Liver (tissue), 9 donors: ENCODE results near the gene TKTL1. TPM values are rescaled to one million over a fixed set of nuclear protein-coding genes. Genes with fewer than 3 reads are reported as not detected.

Source experiments
- DNase-seq: peaks from one replicate; pipeline ENCODE4 v3.0.0-alpha.2; 2017; ENCODE audit warnings: low spot score
- H3K27ac ChIP-seq, 2 donors: one replicate each; pipeline ENCODE4 v1.7.0; 2013; ENCODE audit warnings: inconsistent platforms in 2 of 2, low read length in 2 of 2, control low read depth in 1 of 2, low read depth in 1 of 2, mild to moderate bottlenecking in 1 of 2
- H3K27me3 ChIP-seq, 4 donors: one replicate each; pipeline versions ENCODE4 v1.6.1 to v1.7.0; 2013; ENCODE audit warnings: low read length in 3 of 4, inconsistent platforms in 1 of 4, mild to moderate bottlenecking in 1 of 4, moderate library complexity in 1 of 4; ENCODE audit not compliant: control insufficient read depth in 4 of 4, insufficient read depth in 4 of 4
- H3K36me3 ChIP-seq, 4 donors: one replicate each; pipeline versions ENCODE4 v1.6.1 to v1.7.0; 2013; ENCODE audit warnings: low read length in 3 of 4, mild to moderate bottlenecking in 3 of 4, low read depth in 1 of 4, moderate library complexity in 1 of 4; ENCODE audit not compliant: control insufficient read depth in 4 of 4, insufficient read depth in 3 of 4
- H3K4me1 ChIP-seq, 4 donors: one replicate each; pipeline versions ENCODE4 v1.6.1 to v1.7.0; 2013; ENCODE audit warnings: low read length in 3 of 4, mild to moderate bottlenecking in 3 of 4, moderate library complexity in 1 of 4; ENCODE audit not compliant: control insufficient read depth in 4 of 4, insufficient read depth in 4 of 4
- H3K4me3 ChIP-seq, 3 donors: one replicate each; pipeline versions ENCODE4 v1.6.1 to v1.7.0; 2013; ENCODE audit warnings: low read length in 3 of 3, control low read depth in 1 of 3, low read depth in 1 of 3, mild to moderate bottlenecking in 1 of 3
- H3K9ac ChIP-seq, 2 donors: one replicate each; pipeline ENCODE4 v1.7.0; 2013; ENCODE audit warnings: low read length in 2 of 2, mild to moderate bottlenecking in 2 of 2, moderate library complexity in 2 of 2, control low read depth in 1 of 2, low read depth in 1 of 2
- H3K9me3 ChIP-seq, 4 donors: one replicate each; pipeline versions ENCODE4 v1.6.1 to v1.7.0; 2013; ENCODE audit warnings: low read length in 3 of 4; ENCODE audit not compliant: control insufficient read depth in 4 of 4
- EGR1 ChIP-seq, 2 donors: IDR thresholded peaks; 2 replicates each; pipeline ENCODE4 v1.6.1; 2016 to 2018; ENCODE audit warnings: antibody characterized with exemption in 2 of 2, low read depth in 2 of 2
- FOXA1 ChIP-seq: IDR thresholded peaks from 2 replicates; pipeline ENCODE4 v1.6.1; 2016; ENCODE audit warnings: antibody characterized with exemption
- FOXA2 ChIP-seq: IDR thresholded peaks from 2 replicates; pipeline ENCODE4 v1.6.1; 2016; ENCODE audit warnings: antibody characterized with exemption
- GABPA ChIP-seq, 2 donors: IDR thresholded peaks in 1 of 2; conservative IDR thresholded peaks in 1 of 2; 2 replicates each; pipeline ENCODE4 v1.6.1; 2016; ENCODE audit warnings: antibody characterized with exemption in 2 of 2, mild to moderate bottlenecking in 1 of 2, moderate library complexity in 1 of 2
- HNF4A ChIP-seq, 2 donors: conservative IDR thresholded peaks; 2 replicates each; pipeline ENCODE4 v1.6.1; 2016; ENCODE audit warnings: antibody characterized with exemption in 2 of 2, mild to moderate bottlenecking in 2 of 2
- HNF4G ChIP-seq: IDR thresholded peaks from 2 replicates; pipeline ENCODE4 v1.6.1; 2016; ENCODE audit warnings: antibody characterized with exemption
- JUND ChIP-seq, 2 donors: IDR thresholded peaks; 2 replicates each; pipeline ENCODE4 v1.6.1; 2016; ENCODE audit warnings: antibody characterized with exemption in 2 of 2
- NR2F2 ChIP-seq: IDR thresholded peaks from 2 replicates; pipeline ENCODE4 v1.6.1; 2016; ENCODE audit warnings: antibody characterized with exemption
- RAD21 ChIP-seq, 2 donors: IDR thresholded peaks; 2 replicates each; pipeline ENCODE4 v1.6.1; 2016; ENCODE audit warnings: antibody characterized with exemption in 2 of 2, mild to moderate bottlenecking in 2 of 2
- RXRA ChIP-seq, 2 donors: IDR thresholded peaks; 2 replicates each; pipeline ENCODE4 v1.6.1; 2017 to 2018; ENCODE audit warnings: antibody characterized with exemption in 2 of 2, mild to moderate bottlenecking in 1 of 2
- SP1 ChIP-seq: IDR thresholded peaks from 2 replicates; pipeline ENCODE4 v1.6.1; 2018; ENCODE audit warnings: antibody characterized with exemption, mild to moderate bottlenecking
- TAF1 ChIP-seq: conservative IDR thresholded peaks from 2 replicates; pipeline ENCODE4 v1.6.1; 2016; ENCODE audit warnings: antibody characterized with exemption, mild to moderate bottlenecking
- YY1 ChIP-seq: IDR thresholded peaks from 2 replicates; pipeline ENCODE4 v1.6.1; 2016; ENCODE audit warnings: antibody characterized with exemption, mild to moderate bottlenecking
- WGBS: extraction: QIAGEN DNeasy Blood & Tissue Kit; methylation state at CpG from one replicate; pipeline ENCODE4 v1.1.7; 2013; 5-methylcytosine and 5-hydroxymethylcytosine counted together
- polyA plus RNA-seq, 2 donors: library from polyadenylated mRNA; stranded (reverse) in 1 of 2; unstranded in 1 of 2; fragments of 200-250 nt in 1 of 2; fragments of >200 nt in 1 of 2; fragmentation: Nextera tagmentation in 1 of 2; extraction: Ambion mirVana in 1 of 2; gene quantifications; one replicate each; pipeline versions ENCODE4 v1.2.1 to v1.2.3, GENCODE V29; 2013 to 2015
- total RNA-seq, 2 donors: library from RNA; depleted of rRNA; stranded (reverse); fragments of >200 nt; gene quantifications; one replicate each; pipeline ENCODE4 v1.2.3, GENCODE V29; 2014
- TF ChIP-seq, protein P1 (sequence below): IDR thresholded peaks from 2 replicates; pipeline ENCODE4 v1.6.1; 2016; ENCODE audit warnings: antibody characterized with exemption
- TF ChIP-seq, protein P2 (sequence below): IDR thresholded peaks from 2 replicates; pipeline ENCODE4 v1.6.1; 2016; ENCODE audit warnings: antibody characterized with exemption
- TF ChIP-seq, protein P3 (sequence below): IDR thresholded peaks from 2 replicates; pipeline ENCODE4 v1.6.1; 2016; ENCODE audit warnings: antibody characterized with exemption
- TF ChIP-seq, protein P4 (sequence below): IDR thresholded peaks from 2 replicates; pipeline ENCODE4 v1.6.1; 2016; ENCODE audit warnings: antibody characterized with exemption, mild to moderate bottlenecking
- donor health status: healthy.
- donor health status: healthy.
- donor health status: healthy.
- donor health status: healthy.
- donor health status: healthy.

The TKTL1 gene
- total and polyA plus RNA-seq, 4 donors: under 0.01 TPM; not detected in 3

GRCh38 chrX:154349979-154350378, 54.4 kb downstream of the TKTL1 start:
- H3K27me3 ChIP-seq: no peaks in the 10 kb centered on the region
- peaks cover 0 to 6% (median 5%) of the 10 kb centered on the region in 4 donors for H3K36me3 ChIP-seq
- H3K9ac ChIP-seq: no peak overlapping the region
- no peaks in the 10 kb centered on the region for H3K9me3 ChIP-seq
- H3K4me1 ChIP-seq: peaks cover 0 to 14% (median 4%) of the 10 kb centered on the region in 4 donors
- no peak overlapping the region for H3K27ac ChIP-seq
- TF ChIP-seq HNF4A (conservative IDR thresholded peaks at IDR 0.05) (no peak), EGR1 (IDR thresholded peaks at IDR 0.05; ENCODE audit: low read depth in 2 of 2) (no peak), FOXA1 (no peak), SP1 (no peak), GABPA (IDR thresholded peaks at IDR 0.05 in 1 of 2, conservative IDR thresholded peaks at IDR 0.05 in 1 of 2) (no peak), TAF1 (no peak), RXRA (IDR thresholded peaks at IDR 0.05) (no peak), RAD21 (IDR thresholded peaks at IDR 0.05) (no peak), FOXA2 (no peak), JUND (IDR thresholded peaks at IDR 0.05) (no peak), YY1 (no peak), NR2F2 (no peak), HNF4G (no peak)
- TF ChIP-seq, protein P1, sequence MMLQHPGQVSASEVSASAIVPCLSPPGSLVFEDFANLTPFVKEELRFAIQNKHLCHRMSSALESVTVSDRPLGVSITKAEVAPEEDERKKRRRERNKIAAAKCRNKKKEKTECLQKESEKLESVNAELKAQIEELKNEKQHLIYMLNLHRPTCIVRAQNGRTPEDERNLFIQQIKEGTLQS: no peak
- TF ChIP-seq, protein P2, sequence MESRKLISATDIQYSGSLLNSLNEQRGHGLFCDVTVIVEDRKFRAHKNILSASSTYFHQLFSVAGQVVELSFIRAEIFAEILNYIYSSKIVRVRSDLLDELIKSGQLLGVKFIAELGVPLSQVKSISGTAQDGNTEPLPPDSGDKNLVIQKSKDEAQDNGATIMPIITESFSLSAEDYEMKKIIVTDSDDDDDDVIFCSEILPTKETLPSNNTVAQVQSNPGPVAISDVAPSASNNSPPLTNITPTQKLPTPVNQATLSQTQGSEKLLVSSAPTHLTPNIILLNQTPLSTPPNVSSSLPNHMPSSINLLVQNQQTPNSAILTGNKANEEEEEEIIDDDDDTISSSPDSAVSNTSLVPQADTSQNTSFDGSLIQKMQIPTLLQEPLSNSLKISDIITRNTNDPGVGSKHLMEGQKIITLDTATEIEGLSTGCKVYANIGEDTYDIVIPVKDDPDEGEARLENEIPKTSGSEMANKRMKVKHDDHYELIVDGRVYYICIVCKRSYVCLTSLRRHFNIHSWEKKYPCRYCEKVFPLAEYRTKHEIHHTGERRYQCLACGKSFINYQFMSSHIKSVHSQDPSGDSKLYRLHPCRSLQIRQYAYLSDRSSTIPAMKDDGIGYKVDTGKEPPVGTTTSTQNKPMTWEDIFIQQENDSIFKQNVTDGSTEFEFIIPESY: no peak
- TF ChIP-seq, protein P3, sequence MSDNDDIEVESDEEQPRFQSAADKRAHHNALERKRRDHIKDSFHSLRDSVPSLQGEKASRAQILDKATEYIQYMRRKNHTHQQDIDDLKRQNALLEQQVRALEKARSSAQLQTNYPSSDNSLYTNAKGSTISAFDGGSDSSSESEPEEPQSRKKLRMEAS: no peak
- TF ChIP-seq, protein P4, sequence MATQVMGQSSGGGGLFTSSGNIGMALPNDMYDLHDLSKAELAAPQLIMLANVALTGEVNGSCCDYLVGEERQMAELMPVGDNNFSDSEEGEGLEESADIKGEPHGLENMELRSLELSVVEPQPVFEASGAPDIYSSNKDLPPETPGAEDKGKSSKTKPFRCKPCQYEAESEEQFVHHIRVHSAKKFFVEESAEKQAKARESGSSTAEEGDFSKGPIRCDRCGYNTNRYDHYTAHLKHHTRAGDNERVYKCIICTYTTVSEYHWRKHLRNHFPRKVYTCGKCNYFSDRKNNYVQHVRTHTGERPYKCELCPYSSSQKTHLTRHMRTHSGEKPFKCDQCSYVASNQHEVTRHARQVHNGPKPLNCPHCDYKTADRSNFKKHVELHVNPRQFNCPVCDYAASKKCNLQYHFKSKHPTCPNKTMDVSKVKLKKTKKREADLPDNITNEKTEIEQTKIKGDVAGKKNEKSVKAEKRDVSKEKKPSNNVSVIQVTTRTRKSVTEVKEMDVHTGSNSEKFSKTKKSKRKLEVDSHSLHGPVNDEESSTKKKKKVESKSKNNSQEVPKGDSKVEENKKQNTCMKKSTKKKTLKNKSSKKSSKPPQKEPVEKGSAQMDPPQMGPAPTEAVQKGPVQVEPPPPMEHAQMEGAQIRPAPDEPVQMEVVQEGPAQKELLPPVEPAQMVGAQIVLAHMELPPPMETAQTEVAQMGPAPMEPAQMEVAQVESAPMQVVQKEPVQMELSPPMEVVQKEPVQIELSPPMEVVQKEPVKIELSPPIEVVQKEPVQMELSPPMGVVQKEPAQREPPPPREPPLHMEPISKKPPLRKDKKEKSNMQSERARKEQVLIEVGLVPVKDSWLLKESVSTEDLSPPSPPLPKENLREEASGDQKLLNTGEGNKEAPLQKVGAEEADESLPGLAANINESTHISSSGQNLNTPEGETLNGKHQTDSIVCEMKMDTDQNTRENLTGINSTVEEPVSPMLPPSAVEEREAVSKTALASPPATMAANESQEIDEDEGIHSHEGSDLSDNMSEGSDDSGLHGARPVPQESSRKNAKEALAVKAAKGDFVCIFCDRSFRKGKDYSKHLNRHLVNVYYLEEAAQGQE: no peak
- H3K4me3 ChIP-seq: no peak overlapping the region
- 94% methylated on average over 15 of the region's 15 CpGs for WGBS
- no peak for DNase-seq

- H3K36me3 ChIP-seq: peaks cover 0 to 6% (median 5%) of the 10 kb centered on the region in 4 donors
- TF ChIP-seq NR2F2: no peak
- no peak for TF ChIP-seq HNF4A (conservative IDR thresholded peaks at IDR 0.05)
- no peak for TF ChIP-seq JUND (IDR thresholded peaks at IDR 0.05)
- no peak for TF ChIP-seq EGR1 (IDR thresholded peaks at IDR 0.05; ENCODE audit: low read depth in 2 of 2)
- TF ChIP-seq, protein P4: no peak
- TF ChIP-seq HNF4G: no peak
- TF ChIP-seq FOXA2: no peak
- TF ChIP-seq, protein P1: no peak
- TF ChIP-seq RAD21 (IDR thresholded peaks at IDR 0.05): no peak
- TF ChIP-seq SP1: no peak
- TF ChIP-seq, protein P2: no peak
- TF ChIP-seq YY1: no peak
These were observed 55.0 kb downstream of the TKTL1 start for GRCh38 chrX:154350429-154351182.

More at GRCh38 chrX:154350429-154351182, 55.0 kb downstream of the TKTL1 start:
- Histone ChIP-seq H3K27ac (no peak overlapping the region), H3K4me1 (peaks cover 0 to 14% (median 4%) of the 10 kb centered on the region in 4 donors), H3K27me3 (no peaks in the 10 kb centered on the region), H3K9me3 (no peaks in the 10 kb centered on the region), H3K9ac (no peak overlapping the region), H3K4me3 (no peak overlapping the region)
- no peak for DNase-seq
- WGBS: 82% methylated on average over 19 of the region's 19 CpGs
